GM12892 (cell line): Measurements from ENCODE around the gene GTF2H4.

Experiments
- POLR2A ChIP-seq: IDR thresholded peaks from 2 replicates; pipeline ENCODE4 v1.6.1; 2011; ENCODE audit warnings: low read depth, low read length, control low read depth
- POLR2AphosphoS5 ChIP-seq: IDR thresholded peaks from 2 replicates; pipeline ENCODE4 v1.6.1; 2011; ENCODE audit warnings: low read depth, low read length, control low read depth
- TAF1 ChIP-seq: IDR thresholded peaks from 2 replicates; pipeline ENCODE4 v1.6.1; 2011; ENCODE audit warnings: low read depth, mild to moderate bottlenecking, control low read depth, low read length, borderline replicate concordance

- TF ChIP-seq POLR2A = no peak
- TF ChIP-seq POLR2AphosphoS5 = no peak
- no peak for TF ChIP-seq TAF1
Observed at GRCh38 chr6:30902709-30903108, 5.3 kb upstream of the GTF2H4 start.
